ENCODE measurements around the gene RNU6-1. TPM values are rescaled to one million over a fixed set of nuclear protein-coding genes. Genes with fewer than 3 reads are reported as not detected.
A peak's percentile ranks its signal among the peaks of the same experiment; 100 is the strongest.

RNU6-1 gene
- total RNA-seq, 1 donor from 2014 or later, result not detected

DNA sequence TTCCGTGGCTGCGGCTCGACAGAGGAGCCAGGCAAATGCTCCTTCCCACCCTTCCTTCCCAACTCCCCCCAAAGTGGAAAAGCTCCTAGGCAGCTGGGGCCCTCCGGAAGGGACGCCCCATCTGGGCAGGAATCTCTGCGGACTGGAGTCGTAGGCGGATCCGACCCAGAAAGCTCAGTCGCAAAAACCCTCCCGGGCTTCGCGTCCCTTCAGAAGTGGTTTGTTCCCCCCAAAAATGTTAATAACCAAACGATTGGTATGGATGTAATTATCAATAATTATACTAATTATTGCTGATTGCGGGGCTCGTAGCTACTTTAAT is 3.8 kb downstream of the RNU6-1 start:
- Histone ChIP-seq H3K4me3 (ENCODE audit: low read length in 3 of 3) (peak overlapping the region; percentile 32 to 62 (median 56)), H3K9me3 (ENCODE audit: control insufficient read depth in 3 of 3, low read length in 3 of 3) (no peaks in the 10 kb centered on the region), H3K27me3 (ENCODE audit: control insufficient read depth in 3 of 3, insufficient read depth in 3 of 3, low read length in 3 of 3) (peaks cover 25 to 42% (median 40%) of the 10 kb centered on the region in 3 donors), H3K27ac (ENCODE audit: low read depth, low read length) (no peak overlapping the region), H3K4me1 (ENCODE audit: control insufficient read depth in 3 of 3, insufficient read depth in 3 of 3, low read length in 3 of 3) (peaks cover 33 to 40% (median 38%) of the 10 kb centered on the region in 3 donors), H3K36me3 (ENCODE audit: control insufficient read depth in 3 of 3, insufficient read depth in 3 of 3, low read length in 3 of 3) (no peaks in the 10 kb centered on the region), H3K9ac (ENCODE audit: low read depth in 1 of 3, low read length in 3 of 3) (peak overlapping the region; percentile 40 to 54 (median 43))

DNA sequence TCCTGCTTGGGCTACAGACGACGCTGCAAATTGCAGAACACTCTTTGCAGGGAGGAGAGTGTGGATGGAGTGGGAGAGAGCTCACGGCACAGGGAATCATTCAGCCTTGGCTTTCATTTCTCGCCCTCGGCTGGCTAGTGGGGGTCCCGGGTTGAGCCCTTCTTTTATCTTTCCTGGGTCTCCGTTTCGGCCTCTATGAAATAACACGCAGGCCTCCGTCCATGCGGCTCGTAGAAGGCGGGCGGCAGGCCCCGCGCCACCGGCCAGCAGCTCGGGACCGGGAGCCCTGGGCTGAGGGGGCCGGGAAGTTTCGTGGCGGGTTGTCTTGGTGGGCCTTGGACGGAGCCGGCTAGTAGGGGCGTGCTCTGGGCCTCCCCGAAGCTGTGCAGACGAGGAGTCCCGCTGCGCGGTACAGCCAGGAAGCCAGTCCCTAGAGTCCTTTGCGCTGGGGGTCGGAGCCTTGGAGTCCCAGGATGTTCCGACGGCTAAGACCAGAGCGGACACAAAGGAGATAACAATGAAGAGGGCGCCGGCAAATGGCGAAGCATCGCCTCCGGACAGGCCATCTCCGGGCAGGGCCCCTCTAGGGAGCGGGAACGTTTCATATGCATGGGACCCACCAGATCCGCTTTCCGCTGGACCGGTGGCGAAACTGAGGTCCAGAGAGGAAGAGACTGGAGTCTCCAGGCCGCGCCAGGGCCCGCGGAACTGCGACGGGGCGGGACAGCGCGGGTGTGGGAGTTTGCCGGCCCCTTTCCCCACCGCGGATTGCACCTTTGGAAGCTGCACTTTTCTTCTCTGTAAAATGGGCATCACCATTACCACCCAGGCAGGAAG is 4.3 kb downstream of the RNU6-1 start:
- Histone ChIP-seq H3K4me1 (ENCODE audit: control insufficient read depth in 3 of 3, insufficient read depth in 3 of 3, low read length in 3 of 3) (peaks cover 31 to 37% (median 35%) of the 10 kb centered on the region in 3 donors), H3K27ac (ENCODE audit: low read depth, low read length) (no peak overlapping the region), H3K27me3 (ENCODE audit: control insufficient read depth in 3 of 3, insufficient read depth in 3 of 3, low read length in 3 of 3) (peaks cover 29 to 48% (median 45%) of the 10 kb centered on the region in 3 donors), H3K9me3 (ENCODE audit: control insufficient read depth in 3 of 3, low read length in 3 of 3) (no peaks in the 10 kb centered on the region), H3K36me3 (ENCODE audit: control insufficient read depth in 3 of 3, insufficient read depth in 3 of 3, low read length in 3 of 3) (no peaks in the 10 kb centered on the region), H3K4me3 (ENCODE audit: low read length in 3 of 3) (peak overlapping the region; percentile 32 to 62 (median 56)), H3K9ac (ENCODE audit: low read depth in 1 of 3, low read length in 3 of 3) (peak overlapping the region; percentile 40 to 54 (median 43))

DNA sequence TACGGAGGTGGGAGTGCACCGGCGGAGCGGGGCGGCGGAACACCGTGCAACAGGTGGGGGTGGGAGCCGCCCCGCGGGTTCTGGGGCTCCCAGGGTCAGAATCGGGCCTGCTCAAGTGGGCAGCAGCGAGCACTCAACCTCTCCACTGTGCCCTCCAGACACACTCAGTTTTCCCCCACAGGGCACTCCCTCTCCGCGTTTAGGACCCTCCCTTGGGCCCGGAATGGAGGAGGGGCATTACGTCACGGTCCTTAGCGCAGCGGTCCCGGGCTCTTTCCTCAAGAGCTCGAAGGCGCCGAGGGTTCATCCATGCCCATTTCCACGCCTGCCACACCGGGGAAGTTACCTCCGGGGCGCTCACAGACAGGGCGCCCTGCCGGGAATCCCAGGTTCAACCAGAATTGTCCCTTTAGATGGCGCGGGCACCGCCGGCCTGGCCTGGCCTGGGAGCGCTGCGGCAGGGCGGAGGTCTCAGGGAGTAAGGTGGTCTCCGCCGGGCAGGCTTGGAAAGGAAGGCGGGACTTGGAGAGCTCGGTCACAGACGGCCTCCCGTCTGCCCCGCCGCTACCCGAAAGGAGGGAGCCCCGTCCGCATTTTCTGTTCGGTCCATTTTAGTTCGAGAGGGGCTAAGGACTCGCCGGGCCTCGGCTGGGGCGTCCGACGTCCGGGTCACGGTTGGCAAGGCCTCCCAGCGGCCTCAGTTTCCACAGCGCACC is 5.1 kb downstream of the RNU6-1 start:
- peaks cover 35 to 56% (median 52%) of the 10 kb centered on the region in 3 donors for H3K27me3 ChIP-seq (ENCODE audit: control insufficient read depth in 3 of 3, insufficient read depth in 3 of 3, low read length in 3 of 3)
- H3K36me3 ChIP-seq (ENCODE audit: control insufficient read depth in 3 of 3, insufficient read depth in 3 of 3, low read length in 3 of 3), result no peaks in the 10 kb centered on the region
- H3K4me3 ChIP-seq (ENCODE audit: low read length in 3 of 3), result peak overlapping the region in 2 of 3 donors; percentile 7 to 56
- peaks cover 30 to 37% (median 35%) of the 10 kb centered on the region in 3 donors for H3K4me1 ChIP-seq (ENCODE audit: control insufficient read depth in 3 of 3, insufficient read depth in 3 of 3, low read length in 3 of 3)
- H3K9ac ChIP-seq (ENCODE audit: low read depth in 1 of 3, low read length in 3 of 3), result no peak overlapping the region
- H3K27ac ChIP-seq (ENCODE audit: low read depth, low read length), result no peak overlapping the region
- no peaks in the 10 kb centered on the region for H3K9me3 ChIP-seq (ENCODE audit: control insufficient read depth in 3 of 3, low read length in 3 of 3)

DNA sequence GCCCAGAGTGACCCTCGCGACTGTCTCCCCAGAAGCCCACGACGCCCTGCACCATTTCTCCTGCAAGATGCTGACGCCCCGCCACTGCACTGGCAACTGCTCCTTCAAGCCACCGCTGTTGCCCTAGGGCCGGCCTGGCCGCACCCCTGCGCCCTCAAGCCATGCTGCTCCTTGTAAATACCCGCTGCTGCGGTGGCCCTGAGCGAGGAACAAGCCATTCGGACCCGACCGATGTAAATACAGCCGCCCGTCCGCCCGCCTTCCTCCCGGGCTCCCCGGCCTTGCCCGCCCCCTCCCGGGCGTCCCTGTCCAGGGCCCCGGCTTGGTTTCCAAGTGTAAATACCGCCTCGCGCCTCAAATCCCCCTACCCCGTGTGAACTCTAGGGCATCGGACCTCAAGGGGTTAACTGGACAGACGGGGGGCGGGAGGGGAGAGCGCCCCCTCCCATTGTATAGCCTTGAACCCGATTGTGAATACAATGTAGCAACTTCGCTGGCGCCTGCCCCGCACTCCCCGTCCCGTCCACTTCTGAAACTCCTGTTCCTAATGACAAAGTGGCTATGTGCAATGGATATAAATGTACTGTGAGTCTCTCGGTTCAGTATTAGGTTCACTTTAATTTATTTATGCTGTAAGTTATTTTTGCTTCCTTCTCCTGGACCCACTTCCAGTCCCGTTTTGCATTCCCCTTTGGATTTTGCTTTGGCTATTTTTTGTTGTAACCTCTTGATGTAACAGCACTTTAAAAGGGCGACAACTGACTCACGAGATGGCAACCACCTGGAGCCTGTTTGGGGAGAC is 5.9 kb downstream of the RNU6-1 start:
- Histone ChIP-seq H3K36me3 (ENCODE audit: control insufficient read depth in 3 of 3, insufficient read depth in 3 of 3, low read length in 3 of 3) (no peaks in the 10 kb centered on the region), H3K4me1 (ENCODE audit: control insufficient read depth in 3 of 3, insufficient read depth in 3 of 3, low read length in 3 of 3) (peaks cover 25 to 35% (median 35%) of the 10 kb centered on the region in 3 donors), H3K4me3 (ENCODE audit: low read length in 3 of 3) (peak overlapping the region; percentile 16 to 52 (median 43)), H3K27ac (ENCODE audit: low read depth, low read length) (no peak overlapping the region), H3K9ac (ENCODE audit: low read depth in 1 of 3, low read length in 3 of 3) (peak overlapping the region in 1 of 3 donors; percentile 8), H3K9me3 (ENCODE audit: control insufficient read depth in 3 of 3, low read length in 3 of 3) (no peaks in the 10 kb centered on the region), H3K27me3 (ENCODE audit: control insufficient read depth in 3 of 3, insufficient read depth in 3 of 3, low read length in 3 of 3) (peaks cover 41 to 63% (median 59%) of the 10 kb centered on the region in 3 donors)

DNA sequence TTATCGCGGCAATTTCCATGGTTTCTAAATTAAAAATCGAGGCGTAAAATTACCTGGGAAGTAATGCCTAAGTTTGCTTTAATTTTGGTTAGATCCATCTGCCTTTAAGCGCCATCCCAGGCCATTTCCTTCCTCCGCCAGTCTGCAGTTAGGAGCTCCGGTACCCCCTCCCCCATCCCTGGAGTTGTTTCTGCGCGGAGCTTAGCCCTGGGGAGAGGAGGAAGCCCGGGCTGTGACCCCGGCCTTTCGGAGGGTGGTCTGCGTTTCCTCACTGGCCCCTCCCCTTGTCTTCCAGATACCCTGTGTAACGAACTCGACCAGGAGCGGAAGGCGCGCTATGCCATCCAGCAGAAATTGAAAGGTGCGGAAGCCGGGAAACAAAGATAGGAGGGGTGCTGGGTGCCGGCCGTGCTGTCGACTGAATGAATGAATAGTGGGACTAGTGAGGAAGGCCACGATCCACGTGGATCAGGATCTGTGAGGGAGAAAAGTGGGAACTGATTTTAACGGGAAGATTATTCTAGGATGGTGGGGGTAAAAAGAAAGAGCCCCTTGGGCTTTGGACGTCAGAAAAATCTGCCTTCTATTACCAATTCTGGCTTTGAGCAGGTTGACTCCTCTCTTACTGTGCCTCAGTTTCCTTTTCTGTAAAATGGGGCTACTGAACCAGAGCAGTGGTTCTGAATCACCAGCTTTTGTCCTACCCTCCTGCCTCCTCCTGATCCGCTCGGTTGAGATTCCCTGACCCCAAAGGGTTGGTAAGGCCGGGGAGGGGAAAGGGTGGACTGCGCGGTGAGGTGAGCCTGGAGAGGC is 6.7 kb downstream of the RNU6-1 start:
- H3K4me3 ChIP-seq (ENCODE audit: low read length in 3 of 3), result peak overlapping the region; percentile 16 to 52 (median 43)
- H3K27me3 ChIP-seq (ENCODE audit: control insufficient read depth in 3 of 3, insufficient read depth in 3 of 3, low read length in 3 of 3), result peaks cover 49 to 71% (median 68%) of the 10 kb centered on the region in 3 donors
- no peak overlapping the region for H3K9ac ChIP-seq (ENCODE audit: low read depth in 1 of 3, low read length in 3 of 3)
- H3K36me3 ChIP-seq (ENCODE audit: control insufficient read depth in 3 of 3, insufficient read depth in 3 of 3, low read length in 3 of 3), result no peaks in the 10 kb centered on the region
- no peaks in the 10 kb centered on the region for H3K9me3 ChIP-seq (ENCODE audit: control insufficient read depth in 3 of 3, low read length in 3 of 3)
- no peak overlapping the region for H3K27ac ChIP-seq (ENCODE audit: low read depth, low read length)
- H3K4me1 ChIP-seq (ENCODE audit: control insufficient read depth in 3 of 3, insufficient read depth in 3 of 3, low read length in 3 of 3), result peaks cover 25 to 32% (median 28%) of the 10 kb centered on the region in 3 donors

DNA sequence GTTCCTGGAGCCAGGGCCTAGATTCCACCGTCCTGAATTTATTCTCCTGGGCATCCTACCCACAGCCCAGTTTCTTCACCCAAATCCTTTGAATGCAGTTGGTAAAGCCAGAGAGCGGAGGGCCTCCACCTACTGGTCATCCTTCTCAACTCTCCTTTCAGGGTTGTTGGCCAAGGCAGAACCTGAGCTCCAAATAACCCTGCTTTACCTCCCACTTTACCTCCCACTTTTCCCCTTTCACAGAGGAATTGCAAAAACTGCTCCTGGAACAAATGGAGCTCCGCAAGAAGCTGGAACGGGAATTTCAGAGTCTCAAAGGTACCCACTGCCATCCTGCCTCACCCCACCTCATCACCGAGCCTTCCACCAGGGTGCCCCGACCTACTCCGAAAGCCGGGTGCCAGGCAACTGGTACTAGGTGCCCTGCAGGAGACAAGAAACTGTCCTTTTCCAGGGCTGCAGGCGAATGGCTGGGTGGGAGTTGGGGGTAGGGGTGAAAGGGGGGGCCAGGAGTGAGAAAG is 7.8 kb downstream of the RNU6-1 start:
- no peak overlapping the region for H3K9ac ChIP-seq (ENCODE audit: low read depth in 1 of 3, low read length in 3 of 3)
- peaks cover 25 to 32% (median 27%) of the 10 kb centered on the region in 3 donors for H3K4me1 ChIP-seq (ENCODE audit: control insufficient read depth in 3 of 3, insufficient read depth in 3 of 3, low read length in 3 of 3)
- H3K9me3 ChIP-seq (ENCODE audit: control insufficient read depth in 3 of 3, low read length in 3 of 3), result no peaks in the 10 kb centered on the region
- no peaks in the 10 kb centered on the region for H3K36me3 ChIP-seq (ENCODE audit: control insufficient read depth in 3 of 3, insufficient read depth in 3 of 3, low read length in 3 of 3)
- H3K27ac ChIP-seq (ENCODE audit: low read depth, low read length), result no peak overlapping the region
- no peak overlapping the region for H3K4me3 ChIP-seq (ENCODE audit: low read length in 3 of 3)
- peaks cover 58 to 81% (median 75%) of the 10 kb centered on the region in 3 donors for H3K27me3 ChIP-seq (ENCODE audit: control insufficient read depth in 3 of 3, insufficient read depth in 3 of 3, low read length in 3 of 3)

DNA sequence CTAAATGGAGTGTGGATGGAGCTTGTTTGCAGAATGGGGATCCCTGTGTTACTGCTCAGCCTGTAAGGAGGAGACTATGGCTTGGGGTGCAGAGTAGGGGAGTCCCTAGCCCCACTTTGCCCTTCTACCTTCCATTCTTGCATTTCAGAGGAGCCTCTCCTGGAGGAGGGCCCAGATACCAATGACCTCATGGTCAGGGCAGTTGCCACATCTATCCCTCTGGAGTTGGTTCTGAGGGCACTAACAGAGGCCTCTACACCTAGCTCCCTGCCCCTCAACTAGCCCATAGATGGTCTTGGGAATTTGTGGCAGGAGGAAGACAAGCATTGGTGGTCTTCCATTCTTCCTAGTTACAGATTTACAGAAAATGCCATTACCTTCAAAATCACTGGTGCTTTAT is 8.5 kb downstream of the RNU6-1 start:
- H3K9me3 ChIP-seq (ENCODE audit: control insufficient read depth in 3 of 3, low read length in 3 of 3), result no peaks in the 10 kb centered on the region
- H3K27ac ChIP-seq (ENCODE audit: low read depth, low read length), result no peak overlapping the region
- no peaks in the 10 kb centered on the region for H3K36me3 ChIP-seq (ENCODE audit: control insufficient read depth in 3 of 3, insufficient read depth in 3 of 3, low read length in 3 of 3)
- H3K4me1 ChIP-seq (ENCODE audit: control insufficient read depth in 3 of 3, insufficient read depth in 3 of 3, low read length in 3 of 3), result peaks cover 19 to 27% (median 21%) of the 10 kb centered on the region in 3 donors
- no peak overlapping the region for H3K9ac ChIP-seq (ENCODE audit: low read depth in 1 of 3, low read length in 3 of 3)
- peaks cover 64 to 87% (median 81%) of the 10 kb centered on the region in 3 donors for H3K27me3 ChIP-seq (ENCODE audit: control insufficient read depth in 3 of 3, insufficient read depth in 3 of 3, low read length in 3 of 3)
- no peak overlapping the region for H3K4me3 ChIP-seq (ENCODE audit: low read length in 3 of 3)

DNA sequence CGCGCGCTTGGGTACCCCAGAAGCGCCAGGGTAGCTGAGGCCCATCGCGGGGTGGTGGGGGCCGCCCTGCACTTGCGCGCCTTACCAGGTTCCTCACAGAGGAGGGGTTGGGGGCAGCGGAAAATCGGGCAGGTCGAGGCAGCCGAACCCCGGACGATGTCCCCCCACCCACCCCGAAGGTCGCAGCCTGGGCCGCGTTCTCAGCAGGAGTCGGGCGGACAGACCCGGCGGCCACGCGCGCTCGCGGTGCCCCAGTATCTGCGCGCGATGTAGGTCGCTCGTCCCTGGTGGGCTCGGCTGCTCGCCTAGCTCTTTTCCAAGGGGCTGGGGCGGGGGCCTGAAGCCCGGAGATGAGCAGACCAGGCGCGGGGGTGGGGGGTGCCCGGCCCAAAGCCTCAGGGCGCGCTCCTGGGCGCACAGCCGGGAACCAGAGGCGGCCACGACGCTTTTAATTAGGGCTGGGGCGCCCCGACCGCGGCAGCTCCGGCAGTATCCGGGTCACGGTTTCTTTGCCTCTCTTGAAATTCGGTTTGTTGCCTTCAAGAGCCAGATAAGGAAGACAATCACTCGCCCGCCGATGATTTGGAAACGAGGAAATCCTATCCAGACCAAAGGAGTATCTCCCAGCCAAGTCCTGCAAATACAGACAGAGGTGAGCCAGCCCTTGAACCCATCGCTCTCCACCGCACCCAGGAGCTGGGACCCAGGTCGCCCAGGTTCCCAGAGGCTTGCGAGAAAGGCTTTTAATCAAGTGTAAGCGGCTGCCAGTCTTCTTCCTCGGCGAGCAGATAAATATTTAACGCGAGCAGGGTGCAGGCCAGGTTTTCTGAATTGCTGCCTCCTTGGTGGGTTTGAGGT is 10.0 kb downstream of the RNU6-1 start:
- Histone ChIP-seq H3K9ac (ENCODE audit: low read depth in 1 of 3, low read length in 3 of 3) (no peak overlapping the region), H3K9me3 (ENCODE audit: control insufficient read depth in 3 of 3, low read length in 3 of 3) (no peaks in the 10 kb centered on the region), H3K27me3 (ENCODE audit: control insufficient read depth in 3 of 3, insufficient read depth in 3 of 3, low read length in 3 of 3) (peaks cover 77 to 94% (median 88%) of the 10 kb centered on the region in 3 donors), H3K36me3 (ENCODE audit: control insufficient read depth in 3 of 3, insufficient read depth in 3 of 3, low read length in 3 of 3) (no peaks in the 10 kb centered on the region), H3K4me3 (ENCODE audit: low read length in 3 of 3) (no peak overlapping the region), H3K4me1 (ENCODE audit: control insufficient read depth in 3 of 3, insufficient read depth in 3 of 3, low read length in 3 of 3) (peaks cover 23 to 29% (median 26%) of the 10 kb centered on the region in 3 donors), H3K27ac (ENCODE audit: low read depth, low read length) (no peak overlapping the region)
